HG02763 (cell line): ENCODE results near the gene GALNT13.

Experiments used
- ATAC-seq: cut with Tn5 transposase; IDR thresholded peaks from one replicate; pipeline ENCODE4 v1.9.1; 2021; ENCODE audit warnings: mild to moderate bottlenecking, moderate library complexity; ENCODE audit not compliant: unreplicated experiment

Gene GALNT13

DNA sequence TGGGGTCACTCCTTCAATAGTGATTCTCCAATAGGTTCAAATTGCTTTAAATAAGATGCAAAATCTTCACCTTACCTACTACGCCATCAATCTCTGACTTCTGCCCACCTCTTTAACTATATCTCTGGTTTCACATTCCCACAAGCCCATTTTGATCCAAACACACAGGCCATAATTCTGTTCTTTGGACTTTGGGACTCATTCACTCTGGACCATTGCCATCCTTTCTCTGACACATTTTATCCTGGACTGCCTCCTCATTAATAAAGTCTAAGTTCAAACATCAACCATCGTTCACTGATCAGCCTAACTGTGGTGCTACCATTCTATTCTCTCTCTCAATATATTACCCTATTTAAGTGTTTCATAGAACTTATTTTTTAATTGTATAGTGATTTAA, 332.2 kb downstream of the GALNT13 start:
- ATAC-seq = no peak

DNA sequence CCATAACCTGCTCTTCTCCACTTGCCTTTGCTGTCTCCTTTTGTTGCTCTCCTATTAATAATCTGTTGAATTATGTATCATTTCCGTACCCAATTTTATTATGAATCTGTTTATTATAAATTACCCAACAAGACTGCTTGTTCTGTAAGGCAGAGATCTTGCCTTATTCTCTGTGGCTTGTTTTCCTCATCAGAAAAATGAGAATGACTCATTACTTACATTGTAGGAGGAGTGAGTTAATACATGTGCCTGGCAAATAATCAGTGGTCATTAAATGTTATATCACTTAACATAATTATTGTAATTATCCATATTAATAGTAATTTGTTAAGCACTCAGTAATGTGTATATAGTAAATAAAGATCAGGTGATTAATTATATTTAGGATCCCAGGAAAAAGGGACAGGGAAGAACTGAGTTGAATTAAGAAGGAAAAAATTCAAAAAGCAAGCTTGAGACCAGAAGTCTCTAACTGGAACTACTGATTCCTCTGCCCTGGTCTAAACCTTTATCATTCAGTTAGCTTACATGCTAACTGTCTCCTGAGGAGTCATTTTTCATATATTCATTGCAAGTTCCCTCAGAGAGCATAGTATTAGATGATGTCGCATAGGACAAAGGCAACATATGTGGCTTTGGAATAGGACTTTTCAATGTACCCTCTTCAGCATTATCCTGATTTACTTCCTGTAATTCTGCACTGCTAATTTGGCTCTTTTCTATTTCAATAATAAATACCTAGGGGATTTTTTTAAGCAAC, 335.7 kb downstream of the GALNT13 start:
- ATAC-seq = no peak

DNA sequence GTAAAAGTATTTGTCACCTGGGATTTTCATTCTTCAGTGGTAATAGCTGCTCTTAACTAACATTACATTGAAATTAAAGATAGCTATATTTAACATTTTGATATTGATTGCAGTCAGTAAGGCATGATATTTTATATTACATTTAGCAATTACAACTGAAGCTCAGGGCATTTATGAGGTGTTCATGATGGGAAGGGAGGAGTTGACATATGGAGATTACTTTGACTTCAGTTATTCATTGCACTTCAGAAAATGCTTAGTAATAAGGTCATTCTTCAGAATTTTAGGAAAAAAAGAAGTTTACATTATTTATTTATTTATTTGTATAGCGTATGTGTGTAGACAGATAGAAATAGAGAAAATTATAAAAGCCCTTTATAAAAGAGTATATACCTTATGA, 352.0 kb downstream of the GALNT13 start:
- no peak for ATAC-seq

DNA sequence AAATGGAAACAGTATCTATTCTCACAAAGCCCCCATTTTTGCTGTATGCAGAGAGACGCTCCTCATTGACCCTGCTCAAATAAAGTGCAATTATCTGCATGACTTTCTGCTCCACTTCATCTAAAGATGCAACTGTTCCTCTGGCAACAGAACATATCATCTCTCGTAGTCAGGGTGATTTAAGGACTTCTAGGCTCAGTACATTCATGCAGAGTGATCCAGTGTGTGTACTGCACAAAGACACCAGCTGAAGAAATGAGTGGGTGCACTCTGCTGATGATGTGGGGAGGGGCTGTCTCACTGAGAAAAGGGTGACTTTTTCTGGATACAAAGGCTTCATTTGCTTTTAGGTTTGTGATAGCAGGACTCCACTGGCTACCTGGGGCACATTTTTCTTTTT, 355.2 kb downstream of the GALNT13 start:
- no peak for ATAC-seq

DNA sequence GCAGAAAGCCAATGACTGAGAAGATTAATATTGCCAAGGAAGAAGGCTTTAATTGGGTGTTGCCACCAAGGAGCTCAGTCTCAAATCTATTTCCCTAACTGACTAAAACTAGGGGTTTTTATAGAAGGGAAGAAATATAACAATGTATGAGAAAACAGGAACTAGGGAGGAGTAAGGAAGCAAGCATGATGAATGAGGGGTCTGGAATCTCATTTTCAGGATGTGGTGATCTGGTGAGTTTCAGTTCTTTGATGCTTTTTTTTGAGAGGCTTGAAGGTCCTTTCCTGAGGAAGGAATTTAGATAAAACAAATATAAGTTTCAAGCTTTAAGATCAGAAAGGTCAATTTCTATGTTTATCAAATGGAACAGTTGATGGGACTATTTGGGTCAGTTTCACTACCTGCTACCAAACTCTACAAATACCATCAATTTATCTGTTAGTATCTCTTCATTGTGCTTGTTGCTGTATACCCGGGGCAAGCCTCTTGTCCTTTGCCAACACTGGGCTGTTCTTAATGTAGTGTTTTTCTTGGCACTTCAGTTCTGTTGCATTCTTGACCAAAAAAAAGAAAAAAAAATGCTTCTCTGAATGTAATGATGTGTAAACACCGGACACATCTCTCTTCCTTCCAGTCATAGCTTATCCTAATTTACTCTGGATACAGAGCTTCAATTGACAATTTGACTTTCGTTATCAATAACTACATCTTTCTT, 357.0 kb downstream of the GALNT13 start:
- ATAC-seq = no peak

DNA sequence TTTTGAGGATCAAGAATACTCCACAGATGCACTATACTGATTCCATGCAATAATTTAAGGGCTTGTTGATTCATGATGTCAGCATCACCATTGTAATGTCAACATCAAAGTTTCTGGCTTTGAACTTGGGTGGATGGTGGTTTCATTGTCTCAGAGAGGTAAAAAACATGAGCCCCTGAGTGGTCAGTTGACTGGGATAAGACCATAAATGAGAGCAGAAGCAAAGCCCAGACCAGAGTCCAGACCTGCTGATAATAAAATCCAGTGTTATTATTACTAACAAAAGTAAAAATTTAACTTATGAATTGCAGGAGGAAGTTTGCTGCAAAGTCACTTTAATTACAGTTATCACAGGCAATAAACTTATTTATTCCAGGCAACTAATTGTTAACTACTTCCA, 358.2 kb downstream of the GALNT13 start:
- no peak for ATAC-seq

DNA sequence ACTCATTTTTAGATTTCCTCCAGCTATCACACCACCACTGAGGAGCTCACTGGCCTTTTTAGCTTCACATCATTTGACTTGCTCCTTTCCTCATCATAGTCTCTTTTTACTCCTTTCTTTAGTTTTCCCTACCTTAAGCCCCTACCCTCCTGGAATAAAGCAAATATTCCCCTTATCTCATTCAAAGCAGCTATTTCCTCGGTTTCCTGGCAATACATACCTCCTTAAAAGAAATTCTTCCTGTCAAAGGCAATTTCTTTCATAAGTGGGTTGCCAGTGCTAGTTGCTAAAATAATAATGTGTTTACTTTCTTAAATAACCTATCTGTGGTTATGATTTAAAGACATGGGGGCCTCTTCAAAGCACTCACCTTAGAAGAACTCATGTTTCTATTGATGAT, 359.3 kb downstream of the GALNT13 start:
- no peak for ATAC-seq

DNA sequence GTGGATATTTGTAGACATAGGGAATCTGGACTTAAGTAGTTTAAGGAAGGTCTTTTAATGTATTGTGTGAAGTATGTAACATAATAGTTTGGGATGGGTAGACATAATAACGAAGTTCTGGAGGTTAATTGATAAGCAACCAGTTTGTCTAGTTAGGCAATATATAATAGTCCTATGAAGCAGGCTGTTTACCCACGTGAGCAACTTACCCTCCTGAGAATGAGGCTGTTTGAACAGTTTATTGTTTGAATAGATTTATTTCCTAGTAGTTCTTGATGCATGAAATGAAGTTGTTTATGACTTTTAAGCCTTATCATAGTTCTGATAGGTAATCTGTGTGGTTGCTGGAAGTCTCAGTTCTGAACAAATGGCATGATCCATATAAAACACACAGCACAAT, 361.5 kb downstream of the GALNT13 start:
- ATAC-seq = no peak

DNA sequence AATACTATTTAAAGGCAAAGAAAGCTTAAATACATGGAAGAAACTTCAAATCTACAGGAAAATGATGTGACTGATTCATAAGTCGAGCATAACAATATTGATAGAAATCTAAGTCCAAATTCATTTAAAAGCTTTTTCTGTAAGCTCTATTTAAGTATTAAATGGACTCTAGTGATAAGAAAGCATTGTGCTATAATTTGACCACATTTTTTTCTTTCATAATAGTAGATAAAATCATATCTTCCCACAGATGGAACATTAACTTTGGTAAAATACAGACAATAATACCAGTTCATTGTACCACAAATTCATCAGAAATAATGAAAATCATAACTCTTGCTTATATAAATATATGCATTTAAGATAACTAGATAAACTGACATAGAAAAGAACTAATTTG, 366.5 kb downstream of the GALNT13 start:
- no peak for ATAC-seq

DNA sequence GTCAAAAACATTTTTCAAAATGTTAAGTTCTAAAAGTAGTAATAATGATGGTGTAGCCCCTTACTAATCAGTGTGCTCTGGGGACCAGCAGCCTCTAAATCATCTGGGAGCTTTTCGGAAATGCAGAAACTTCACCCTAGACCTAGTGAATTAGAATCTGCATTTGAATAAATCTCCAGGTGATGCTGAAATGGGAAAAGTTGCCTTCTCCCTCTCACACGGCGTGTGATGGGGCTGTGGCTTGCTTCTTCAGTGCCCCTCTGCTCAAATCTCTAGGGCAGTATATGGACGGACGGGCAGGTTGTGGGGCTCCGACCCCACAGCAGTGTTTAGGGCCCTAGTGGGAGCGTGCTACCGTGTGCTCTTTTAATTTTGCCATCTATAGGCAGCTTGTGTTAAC, 368.6 kb downstream of the GALNT13 start:
- no peak for ATAC-seq

DNA sequence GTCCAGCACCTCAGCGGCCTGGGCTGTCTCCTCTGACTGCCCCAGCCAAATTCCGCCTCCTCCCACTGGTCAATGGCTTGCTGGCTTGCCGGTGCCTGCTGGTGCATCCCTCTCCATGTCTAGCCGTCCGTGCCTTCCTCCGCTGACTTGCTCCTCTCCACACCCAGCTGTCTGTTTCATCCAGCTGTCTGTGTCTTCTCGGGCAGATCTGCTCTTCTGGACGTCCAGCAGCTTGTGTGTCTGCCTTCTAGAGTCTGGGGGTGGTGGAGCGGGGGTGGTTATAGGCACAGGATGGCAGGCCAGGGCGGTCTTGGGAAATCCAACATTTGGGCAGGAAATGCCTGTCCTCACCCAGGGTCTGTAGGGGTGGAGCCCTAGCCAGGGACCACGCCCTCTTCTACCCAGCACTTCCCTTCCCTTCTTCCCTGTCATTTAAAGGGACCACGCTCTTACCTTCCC, 369.2 kb downstream of the GALNT13 start:
- ATAC-seq = no peak

DNA sequence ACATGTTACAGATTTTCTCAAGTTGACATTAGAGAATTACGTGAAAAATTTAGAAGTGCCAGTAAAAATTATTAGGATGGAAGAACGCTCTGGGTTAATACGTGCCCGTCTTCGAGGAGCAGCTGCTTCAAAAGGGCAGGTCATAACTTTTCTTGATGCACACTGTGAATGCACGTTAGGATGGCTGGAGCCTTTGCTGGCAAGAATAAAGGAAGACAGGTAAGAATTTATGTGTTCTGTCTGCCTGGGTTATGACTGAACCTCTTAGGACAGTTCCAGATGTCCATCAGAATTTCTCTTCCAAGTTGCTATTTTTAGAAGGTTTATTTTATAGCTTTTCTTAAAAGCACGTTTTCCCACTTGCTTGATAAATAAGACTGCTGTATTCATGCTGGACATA, 371.0 kb downstream of the GALNT13 start:
- ATAC-seq = no peak

DNA sequence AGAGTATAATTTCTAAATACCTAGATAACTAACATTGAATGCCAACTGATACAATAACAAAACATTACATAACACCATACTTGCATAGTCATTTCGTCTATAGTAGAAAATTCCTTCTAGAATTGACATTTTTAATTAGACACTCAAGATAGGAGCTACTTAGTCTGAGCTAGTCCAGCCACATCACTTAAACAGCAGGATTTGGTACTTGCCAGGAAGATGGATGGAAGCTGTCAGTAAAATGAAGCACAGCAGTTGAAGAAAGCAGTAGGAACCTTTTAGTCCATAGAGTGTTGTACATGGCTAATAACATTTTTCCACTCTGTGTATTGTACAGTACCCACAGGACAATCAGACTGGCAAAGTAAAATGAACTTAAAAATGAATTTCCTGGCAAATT, 372.0 kb downstream of the GALNT13 start:
- no peak for ATAC-seq

DNA sequence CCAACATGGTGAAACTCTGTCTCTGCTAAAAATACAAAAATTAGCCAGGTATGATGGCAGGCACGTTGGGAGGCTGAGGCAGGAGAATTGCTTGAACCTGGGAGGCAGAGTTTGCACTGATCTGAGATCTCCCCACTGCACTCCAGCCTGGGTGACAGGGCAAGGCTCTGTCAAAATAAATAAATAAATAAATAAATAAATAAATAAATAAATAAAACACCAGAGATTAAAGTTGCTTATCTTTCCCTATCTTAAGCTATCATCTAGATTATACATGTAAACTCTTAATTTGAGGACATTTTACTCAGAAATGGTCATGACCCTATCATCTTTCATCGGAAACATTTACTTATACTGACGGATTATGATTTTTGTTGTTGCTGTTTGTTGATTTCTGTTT, 373.2 kb downstream of the GALNT13 start:
- no peak for ATAC-seq

DNA sequence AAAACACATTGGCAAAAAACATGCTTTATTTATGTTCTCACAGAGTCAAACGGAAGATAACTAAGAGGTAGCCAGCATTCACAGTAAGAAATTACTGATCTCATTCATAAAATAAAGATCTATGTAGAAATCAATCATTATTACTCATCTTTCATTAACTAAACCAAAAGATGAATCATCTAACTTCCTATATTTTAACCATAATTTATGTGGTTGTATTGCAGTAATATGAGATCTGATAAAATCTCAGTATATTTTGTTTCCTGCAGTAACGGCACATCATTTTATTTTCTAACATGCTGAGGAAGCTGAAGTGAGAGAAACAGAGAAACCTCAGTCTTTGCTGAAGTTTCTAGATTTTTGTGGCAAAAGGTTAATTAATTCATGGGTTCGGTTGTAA, 375.8 kb downstream of the GALNT13 start:
- no peak for ATAC-seq

DNA sequence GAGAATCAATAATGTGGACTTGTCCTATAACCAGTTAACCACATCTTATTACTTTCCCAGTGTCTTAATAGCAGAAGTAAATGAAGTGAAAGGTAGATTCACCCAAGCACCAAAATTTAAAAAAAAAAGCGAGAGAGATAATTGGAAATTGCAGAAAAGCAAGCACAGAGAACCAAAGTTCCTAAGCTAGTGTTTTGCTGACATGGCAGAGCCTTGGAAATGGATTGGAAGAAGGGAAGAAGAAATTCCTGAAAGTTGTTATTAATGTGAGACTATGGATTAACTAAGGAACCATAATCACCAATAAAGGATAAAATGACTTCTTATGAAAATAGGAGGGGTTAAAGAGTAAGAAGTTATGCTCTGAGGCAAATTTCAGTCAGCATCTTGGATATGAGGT, 384.4 kb downstream of the GALNT13 start:
- no peak for ATAC-seq

DNA sequence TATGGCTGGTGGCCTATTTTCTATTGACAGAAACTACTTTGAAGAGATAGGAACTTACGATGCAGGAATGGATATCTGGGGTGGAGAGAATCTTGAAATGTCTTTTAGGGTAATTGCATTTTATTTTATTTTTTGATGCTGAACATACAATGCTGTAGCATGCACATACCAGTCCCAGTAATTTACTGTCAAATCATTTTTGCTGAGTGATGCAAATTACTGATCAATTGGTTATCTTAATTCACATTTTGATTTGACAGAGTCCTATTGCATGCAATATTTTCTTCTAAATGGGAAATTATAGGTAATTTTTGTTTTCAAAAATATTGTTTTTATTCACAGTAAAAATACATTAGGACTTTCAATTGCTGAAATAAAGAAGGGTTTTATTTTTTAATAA, 387.3 kb downstream of the GALNT13 start:
- no peak for ATAC-seq

DNA sequence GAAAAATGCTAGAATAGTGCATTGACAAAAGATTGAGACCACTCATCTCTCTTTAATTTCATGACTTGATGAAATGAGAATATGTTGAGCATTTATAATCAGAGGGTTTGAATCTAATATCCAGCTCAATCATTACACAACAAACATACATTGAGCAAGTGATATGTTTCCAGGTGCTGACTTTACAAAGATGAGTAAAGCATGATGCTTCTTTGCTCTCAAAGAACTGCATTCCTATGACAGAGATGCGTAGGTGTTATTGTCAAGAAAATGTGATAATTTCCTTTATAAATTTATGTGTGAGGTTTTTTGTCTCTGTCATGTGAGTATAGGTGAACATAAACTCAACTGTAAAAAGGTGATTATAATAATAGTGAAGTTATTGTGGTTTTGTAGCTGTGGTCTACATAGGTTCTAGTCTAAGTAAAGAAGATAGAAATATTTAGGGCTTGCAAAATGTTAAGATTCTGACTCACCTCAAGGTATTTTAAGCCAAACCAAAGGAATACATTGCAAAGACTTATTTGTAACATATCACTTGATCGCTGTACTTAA, 389.8 kb downstream of the GALNT13 start:
- no peak for ATAC-seq

DNA sequence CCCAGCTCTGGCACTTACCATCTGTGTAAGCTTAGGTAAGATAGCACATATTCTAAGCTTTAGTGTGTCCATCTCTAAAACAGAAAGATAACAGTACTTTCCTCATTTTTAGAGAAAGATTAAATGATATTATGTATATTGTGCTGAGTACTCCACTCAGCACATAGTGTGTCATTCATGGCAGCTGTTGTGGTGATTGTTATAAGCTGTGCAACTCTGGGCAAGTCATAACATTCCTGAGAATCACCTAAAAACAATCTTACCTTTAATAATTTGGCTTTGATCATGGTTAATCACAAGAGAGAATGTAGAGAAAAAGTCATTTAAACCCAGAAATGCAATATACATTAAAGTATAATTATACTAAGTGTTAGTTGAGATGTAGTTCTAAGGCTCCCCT, 391.5 kb downstream of the GALNT13 start:
- ATAC-seq = no peak

DNA sequence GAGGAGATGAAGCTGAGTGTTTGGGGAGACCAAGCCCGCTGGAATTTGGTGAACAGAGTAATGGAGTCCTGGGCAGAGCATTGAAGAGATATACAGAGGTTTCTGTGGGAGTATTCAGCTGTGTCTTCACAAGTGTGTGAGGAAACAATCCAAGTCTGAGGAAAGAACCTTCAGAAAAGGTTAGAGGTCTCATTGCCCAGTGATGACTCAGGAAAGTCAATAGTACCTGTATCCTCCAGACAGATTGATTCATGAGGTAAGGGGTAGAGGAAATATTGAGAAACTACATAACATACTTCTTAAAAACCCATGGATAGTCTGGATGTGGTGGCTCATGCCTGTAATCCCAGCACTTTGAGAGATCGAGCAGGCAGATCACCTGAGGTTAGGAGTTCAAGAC, 392.3 kb downstream of the GALNT13 start:
- ATAC-seq = no peak

DNA sequence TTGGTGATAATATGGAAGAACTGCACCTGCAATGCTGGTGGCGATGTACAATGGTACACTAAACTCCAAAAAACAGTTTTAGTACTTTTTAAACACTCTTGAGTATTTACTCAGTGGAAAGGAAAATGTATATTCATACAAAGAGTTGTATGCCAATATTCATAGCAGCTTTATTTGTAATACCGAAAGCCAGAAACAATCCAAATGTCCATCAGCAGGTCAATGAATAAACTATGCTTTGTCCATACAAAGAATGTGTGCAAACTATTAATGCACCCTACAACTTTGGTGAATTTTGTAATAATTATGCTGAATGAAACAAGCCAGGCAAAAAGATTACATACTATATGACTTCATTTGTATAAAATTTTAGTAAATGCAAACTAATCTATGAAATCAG, 396.3 kb downstream of the GALNT13 start:
- no peak for ATAC-seq

DNA sequence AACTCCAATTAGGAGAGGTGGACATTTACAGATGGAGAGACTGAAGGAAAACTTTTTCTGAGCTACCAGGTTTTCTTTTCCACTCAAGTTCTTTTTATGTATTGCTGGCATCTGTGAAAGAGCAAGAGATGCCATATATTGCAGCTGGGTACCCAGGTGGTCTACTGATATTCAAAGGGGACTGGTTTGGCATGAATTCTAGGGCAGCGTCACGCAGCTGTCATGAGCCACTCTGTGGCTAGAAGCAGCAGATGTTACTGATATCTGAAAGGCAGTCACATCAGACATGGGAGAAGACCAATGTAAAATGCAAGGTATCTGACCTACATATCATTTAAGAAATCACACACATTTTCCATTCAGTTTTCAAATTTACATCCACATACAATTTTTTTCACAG, 408.8 kb downstream of the GALNT13 start:
- no peak for ATAC-seq
